GM12875 (cell line): ENCODE measurements around the gene UNC13A.

Experiments
- H3K4me3 ChIP-seq: one replicate; pipeline ENCODE4 v1.5.1; 2011; ENCODE audit warnings: low read depth, low read length, control low read depth
- CTCF ChIP-seq: IDR thresholded peaks from 2 replicates; pipeline ENCODE4 v1.5.1; 2011; ENCODE audit warnings: low read depth, mild to moderate bottlenecking, control low read depth, inconsistent platforms, low read length, moderate library complexity, borderline replicate concordance; ENCODE audit not compliant: insufficient read depth

UNC13A gene

GRCh38 chr19:17673937-17674799 is 14.0 kb downstream of the UNC13A start:
- no peak overlapping the region for H3K4me3 ChIP-seq
- TF ChIP-seq CTCF, result no peak

GRCh38 chr19:17671906-17672305 is 16.2 kb downstream of the UNC13A start:
- no peak for TF ChIP-seq CTCF
- no peak overlapping the region for H3K4me3 ChIP-seq

- H3K4me3 ChIP-seq, result no peak overlapping the region
- no peak for TF ChIP-seq CTCF
Measured at GRCh38 chr19:17669419-17669818, 18.7 kb downstream of the UNC13A start.

- no peak for TF ChIP-seq CTCF
Measured at GRCh38 chr19:17665058-17665457, 23.1 kb downstream of the UNC13A start.

GRCh38 chr19:17659996-17660395 is 28.2 kb downstream of the UNC13A start:
- no peak overlapping the region for H3K4me3 ChIP-seq
- no peak for TF ChIP-seq CTCF

More at GRCh38 chr19:17665058-17665457, 23.1 kb downstream of the UNC13A start:
- no peak overlapping the region for H3K4me3 ChIP-seq

- no peak for TF ChIP-seq CTCF
- no peak overlapping the region for H3K4me3 ChIP-seq
Measured at GRCh38 chr19:17658666-17659065, 29.5 kb downstream of the UNC13A start.

- no peak for TF ChIP-seq CTCF
- no peak overlapping the region for H3K4me3 ChIP-seq
Measured at GRCh38 chr19:17658240-17658639, 29.9 kb downstream of the UNC13A start.
